Glutamatergic neuron (in vitro differentiated cells): ENCODE results near the gene KCNJ6. TPM values are rescaled to one million over a fixed set of nuclear protein-coding genes. Genes with fewer than 3 reads are reported as not detected.

Experiments used
- DNase-seq: peaks from one replicate; pipeline ENCODE4 v3.0.0; 2022
- H3K27ac Mint-ChIP-seq: one replicate; pipeline ENCODE4 v1.8.0; 2020; ENCODE audit warnings: mild to moderate bottlenecking, mixed read lengths, inconsistent platforms; ENCODE audit not compliant: unreplicated experiment
- H3K27me3 Mint-ChIP-seq: one replicate; pipeline ENCODE4 v1.8.0; 2020; ENCODE audit warnings: mild to moderate bottlenecking, moderate library complexity, mixed read lengths, inconsistent platforms; ENCODE audit not compliant: unreplicated experiment
- H3K36me3 Mint-ChIP-seq: one replicate; pipeline ENCODE4 v1.8.0; 2020; ENCODE audit warnings: mild to moderate bottlenecking, mixed read lengths, inconsistent platforms; ENCODE audit not compliant: unreplicated experiment
- H3K4me1 Mint-ChIP-seq: one replicate; pipeline ENCODE4 v1.8.0; 2020; ENCODE audit warnings: mild to moderate bottlenecking, low read depth, mixed read lengths, inconsistent platforms; ENCODE audit not compliant: unreplicated experiment
- H3K4me3 Mint-ChIP-seq: one replicate; pipeline ENCODE4 v1.8.0; 2020; ENCODE audit warnings: mild to moderate bottlenecking, mixed read lengths, inconsistent platforms; ENCODE audit not compliant: unreplicated experiment
- H3K9me3 Mint-ChIP-seq: one replicate; pipeline ENCODE4 v1.8.0; 2020; ENCODE audit warnings: mild to moderate bottlenecking, moderate library complexity, mixed read lengths, inconsistent platforms; ENCODE audit not compliant: unreplicated experiment
- CTCF ChIP-seq: fragments of 200-600 bp; sonication (generic); IDR thresholded peaks from one replicate; pipeline ENCODE4 v1.5.0; 2021; ENCODE audit not compliant: partially characterized antibody, unreplicated experiment
- total RNA-seq: library from RNA; stranded (reverse); fragmentation: NEBNext Ultra II Directional; extraction: Animal tissue kit (Norgen Biotek cat#: 25700); gene quantifications from one replicate; pipeline ENCODE4 v1.2.1, GENCODE V29; 2021; ENCODE audit not compliant: unreplicated experiment

KCNJ6 gene
- total RNA-seq, 1 donor from 2014 or later = 80.5 TPM

- Mint-ChIP-seq H3K27ac (no peak overlapping the region), H3K9me3 (peaks cover 17% of the 10 kb centered on the region), H3K4me1 (no peaks in the 10 kb centered on the region), H3K27me3 (peaks cover 9% of the 10 kb centered on the region), H3K36me3 (peaks cover 29% of the 10 kb centered on the region), H3K4me3 (no peak overlapping the region)
- no peak for DNase-seq
- no peak for TF ChIP-seq CTCF
These were observed 301.8 kb downstream of the KCNJ6 start for GRCh38 chr21:37614351-37614875.

GRCh38 chr21:37607081-37607480, 309.2 kb downstream of the KCNJ6 start:
- H3K9me3 Mint-ChIP-seq = peaks cover 3% of the 10 kb centered on the region
- no peak for TF ChIP-seq CTCF
- no peaks in the 10 kb centered on the region for H3K4me1 Mint-ChIP-seq
- no peak for DNase-seq
- no peak overlapping the region for H3K4me3 Mint-ChIP-seq
- peaks cover 12% of the 10 kb centered on the region for H3K36me3 Mint-ChIP-seq
- peaks cover 2% of the 10 kb centered on the region for H3K27me3 Mint-ChIP-seq
- H3K27ac Mint-ChIP-seq = no peak overlapping the region

- peaks cover 7% of the 10 kb centered on the region for H3K36me3 Mint-ChIP-seq
- H3K4me3 Mint-ChIP-seq = no peak overlapping the region
- H3K27me3 Mint-ChIP-seq = peaks cover 2% of the 10 kb centered on the region
- TF ChIP-seq CTCF = no peak
- no peak for DNase-seq
- peaks cover 3% of the 10 kb centered on the region for H3K9me3 Mint-ChIP-seq
- no peaks in the 10 kb centered on the region for H3K4me1 Mint-ChIP-seq
- H3K27ac Mint-ChIP-seq = no peak overlapping the region
These were observed 309.7 kb downstream of the KCNJ6 start for GRCh38 chr21:37606549-37606948.

GRCh38 chr21:37605006-37605405, 311.3 kb downstream of the KCNJ6 start:
- no peaks in the 10 kb centered on the region for H3K4me1 Mint-ChIP-seq
- peaks cover 4% of the 10 kb centered on the region for H3K27me3 Mint-ChIP-seq
- TF ChIP-seq CTCF = no peak
- no peak overlapping the region for H3K27ac Mint-ChIP-seq
- DNase-seq = no peak
- peaks cover 12% of the 10 kb centered on the region for H3K36me3 Mint-ChIP-seq
- H3K9me3 Mint-ChIP-seq = peaks cover 5% of the 10 kb centered on the region
- H3K4me3 Mint-ChIP-seq = no peak overlapping the region

- Mint-ChIP-seq H3K27me3 (peaks cover 4% of the 10 kb centered on the region), H3K9me3 (peaks cover 8% of the 10 kb centered on the region), H3K36me3 (peaks cover 17% of the 10 kb centered on the region), H3K4me3 (no peak overlapping the region), H3K27ac (no peak overlapping the region), H3K4me1 (no peaks in the 10 kb centered on the region)
- TF ChIP-seq CTCF = no peak
- DNase-seq = no peak
These were observed 313.1 kb downstream of the KCNJ6 start for GRCh38 chr21:37603129-37603528.
